GM15510 (cell line): Measurements from ENCODE around the gene NCKAP5.

Experiments used
- POLR2A ChIP-seq: IDR thresholded peaks from 3 replicates; pipeline ENCODE4 v1.6.1; 2011; ENCODE audit warnings: borderline replicate concordance; ENCODE audit not compliant: insufficient read length; ENCODE audit errors: extremely low read depth

Gene NCKAP5

GRCh38 chr2:133312038-133312729, 256.1 kb downstream of the NCKAP5 start:
- no peak for TF ChIP-seq POLR2A

DNA sequence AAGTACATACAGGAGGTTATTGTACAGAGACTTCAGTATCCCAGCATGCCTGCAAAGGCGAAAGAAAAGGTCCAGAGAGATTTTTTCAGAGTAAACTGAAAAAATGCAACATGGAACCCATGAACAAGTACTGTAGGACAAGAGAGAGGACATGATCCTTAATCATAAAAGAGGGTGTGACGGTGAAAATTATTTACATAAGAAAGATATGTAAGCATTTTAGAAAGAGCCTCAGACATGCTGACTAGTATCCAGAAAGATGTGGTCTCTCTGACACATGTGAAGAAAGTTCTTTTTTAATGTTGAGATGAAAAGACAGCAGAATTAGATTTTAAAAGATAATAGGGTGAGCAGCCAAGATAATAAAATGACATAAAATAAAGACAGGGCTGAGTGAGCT, 262.0 kb downstream of the NCKAP5 start:
- no peak for TF ChIP-seq POLR2A

DNA sequence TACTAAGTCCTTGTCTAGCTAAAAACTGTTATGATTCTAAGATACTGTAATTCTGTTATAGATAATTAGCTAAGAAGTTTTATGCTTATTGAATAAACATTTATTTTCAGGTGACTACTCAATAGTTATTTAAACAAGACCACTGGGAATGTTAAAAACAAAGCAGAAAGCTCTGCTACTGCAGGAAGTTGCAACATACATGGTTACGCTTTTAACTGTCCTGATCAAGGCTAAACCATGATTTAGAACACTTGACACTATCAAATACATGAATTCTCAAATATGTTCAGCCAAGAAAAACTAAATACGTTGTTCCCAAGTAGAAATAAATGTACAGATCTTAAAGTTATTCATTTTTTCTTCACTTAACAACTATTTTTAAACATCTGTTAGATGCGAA, 263.9 kb downstream of the NCKAP5 start:
- TF ChIP-seq POLR2A: no peak

DNA sequence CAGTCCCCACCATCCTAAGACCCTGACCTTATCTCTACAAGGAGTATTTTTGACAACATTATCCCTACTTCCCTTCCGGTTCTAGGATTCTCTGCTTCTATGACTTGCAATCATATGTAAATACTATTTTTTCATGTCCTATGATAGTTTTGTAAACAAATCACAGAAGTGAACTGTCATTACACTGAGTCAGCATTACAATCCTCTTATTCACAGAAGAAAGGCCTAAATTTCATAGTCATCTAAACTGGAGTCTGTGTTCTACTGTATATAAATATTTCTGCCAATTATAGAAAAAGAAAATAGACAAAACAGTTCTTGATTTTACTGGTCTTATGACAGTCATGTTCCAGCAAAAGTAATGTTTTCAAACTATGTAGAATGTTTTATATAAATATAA, 265.1 kb downstream of the NCKAP5 start:
- TF ChIP-seq POLR2A: no peak

DNA sequence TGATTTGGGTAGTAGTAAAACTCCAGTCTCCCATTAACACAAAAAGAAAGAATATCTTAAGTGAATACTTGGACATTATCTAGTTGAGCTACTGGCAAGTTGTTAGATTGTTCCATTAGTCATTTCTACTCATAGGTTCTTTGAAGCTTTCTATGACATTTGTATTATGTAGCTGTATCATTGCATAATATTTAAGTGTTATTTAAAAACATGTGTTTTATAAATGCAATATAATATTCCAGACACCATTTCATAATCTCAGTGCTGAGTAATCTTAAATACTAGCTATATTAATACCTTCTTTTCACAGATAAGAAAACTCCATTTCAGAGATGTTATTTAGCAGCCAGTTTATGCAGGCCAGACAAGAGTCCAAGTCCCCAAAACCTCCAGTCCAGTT, 271.9 kb downstream of the NCKAP5 start:
- TF ChIP-seq POLR2A: no peak

DNA sequence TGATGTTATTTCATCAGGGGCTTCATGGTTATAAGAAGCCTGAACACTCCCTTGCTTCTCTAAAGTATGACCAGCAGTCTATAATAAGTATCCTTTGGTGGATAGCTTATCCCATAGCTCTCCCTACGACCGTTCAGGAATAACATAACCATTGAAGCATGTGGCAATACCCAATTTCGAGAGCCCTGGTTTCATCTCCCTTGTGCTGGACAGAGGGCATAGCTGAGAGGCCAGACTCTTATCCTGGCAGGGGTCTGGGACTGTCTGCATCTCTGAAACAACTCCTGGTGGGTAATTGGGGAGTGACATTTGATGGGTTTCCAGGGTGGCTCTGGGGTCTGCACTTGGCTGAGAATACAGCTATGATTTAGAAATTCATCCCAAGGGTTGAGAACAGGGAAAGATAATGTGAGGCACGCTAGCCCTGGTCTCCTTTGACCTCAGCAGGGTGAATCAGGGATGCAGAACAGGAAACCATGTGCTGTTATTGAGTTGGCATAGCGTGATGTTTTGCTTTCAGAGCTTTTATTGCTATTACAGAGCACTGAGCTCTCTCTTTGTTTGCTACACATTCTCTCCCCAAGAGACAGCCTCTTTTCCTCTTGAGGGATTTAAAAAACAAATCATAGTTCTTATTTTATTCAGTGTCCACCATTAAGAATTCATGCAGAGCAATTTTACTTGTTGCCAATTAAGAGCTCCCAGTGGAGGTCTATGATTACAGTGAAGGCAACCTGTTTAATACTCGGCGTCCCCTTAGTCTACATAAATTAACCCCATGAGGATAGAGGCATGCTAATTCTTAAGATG, 274.5 kb downstream of the NCKAP5 start:
- no peak for TF ChIP-seq POLR2A

- no peak for TF ChIP-seq POLR2A
Observed at GRCh38 chr2:133292259-133292658, 276.0 kb downstream of the NCKAP5 start.

DNA sequence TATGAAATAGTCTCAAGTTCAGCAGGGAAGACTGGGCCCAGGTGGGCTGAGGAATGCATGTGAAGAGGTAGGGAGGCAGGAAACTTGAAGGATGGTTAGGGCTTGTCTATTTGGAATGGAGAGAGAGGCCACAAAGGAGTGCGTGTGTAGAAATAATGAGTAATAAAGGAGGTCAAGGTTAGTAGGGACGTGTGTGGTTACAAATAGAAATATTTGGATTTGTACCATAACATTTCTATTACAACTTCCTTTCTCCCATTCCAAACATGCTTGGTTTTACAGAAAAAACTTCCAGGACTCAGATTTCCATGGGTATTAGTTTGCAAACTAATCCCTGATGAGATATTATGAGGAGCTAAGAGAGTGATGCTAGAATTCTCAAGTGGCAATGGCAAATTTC, 280.6 kb downstream of the NCKAP5 start:
- TF ChIP-seq POLR2A: no peak

DNA sequence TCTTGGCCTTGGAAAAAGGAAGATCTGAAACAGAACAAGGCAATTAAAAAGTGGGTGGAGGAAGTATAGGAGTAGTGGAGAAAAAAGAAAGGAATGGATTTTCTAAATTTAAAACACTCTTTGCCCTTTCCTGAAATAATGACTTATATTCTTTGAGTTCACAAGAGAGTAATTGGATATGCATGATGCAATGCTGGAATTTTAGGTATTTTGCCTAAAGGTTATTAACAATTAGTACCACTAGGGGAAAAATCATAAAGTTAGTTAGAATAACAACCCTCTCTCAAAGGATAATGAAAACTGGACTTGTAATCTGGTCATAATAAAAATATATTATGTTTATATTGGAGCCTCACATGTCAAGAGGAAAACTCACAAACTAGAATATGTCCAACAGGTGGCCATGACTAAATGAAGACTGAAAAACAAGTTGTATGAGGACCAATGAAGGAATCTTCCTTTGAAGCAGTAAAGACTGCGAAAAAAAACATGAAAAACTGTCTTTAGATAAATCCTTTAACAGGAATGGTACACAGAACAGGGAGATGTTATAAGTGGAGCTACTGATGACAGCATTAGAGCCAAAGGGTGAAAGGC, 281.8 kb downstream of the NCKAP5 start:
- TF ChIP-seq POLR2A: no peak

DNA sequence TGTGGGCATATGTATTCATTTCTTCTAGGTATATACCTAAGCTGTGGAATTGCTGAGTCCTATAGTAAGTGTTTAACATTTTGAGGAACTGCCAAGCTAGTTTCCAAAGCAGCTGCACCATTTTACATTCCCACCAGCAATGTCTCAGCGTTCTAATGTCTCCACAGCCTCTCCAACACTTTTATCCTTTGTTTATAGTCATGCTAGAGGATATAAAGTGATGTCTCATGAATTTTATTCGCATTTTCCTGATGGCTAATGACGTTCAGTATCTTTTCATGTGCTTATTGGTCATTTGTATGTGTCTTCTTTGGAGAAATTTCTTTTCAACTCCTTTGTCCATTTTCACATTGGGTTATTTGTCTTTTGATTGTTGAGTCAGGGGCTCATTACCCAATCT, 295.2 kb downstream of the NCKAP5 start:
- TF ChIP-seq POLR2A: no peak

- no peak for TF ChIP-seq POLR2A
Observed at GRCh38 chr2:133271105-133271504, 297.2 kb downstream of the NCKAP5 start.

GRCh38 chr2:133270550-133270949, 297.7 kb downstream of the NCKAP5 start:
- TF ChIP-seq POLR2A: no peak

GRCh38 chr2:133266926-133267590, 301.2 kb downstream of the NCKAP5 start:
- TF ChIP-seq POLR2A: no peak

- no peak for TF ChIP-seq POLR2A
Observed at GRCh38 chr2:133266041-133266925, 302.0 kb downstream of the NCKAP5 start.
